Left cardiac atrium (tissue), 4 donors: ENCODE measurements around the gene CDK8. TPM values are rescaled to one million over a fixed set of nuclear protein-coding genes. Genes with fewer than 3 reads are reported as not detected.
A peak's percentile ranks its signal among the peaks of the same experiment; 100 is the strongest.

Experiments used
- ATAC-seq, 2 donors: fragments of 200-7000 bp; cut with Tn5 transposase; one replicate each; pipeline ENCODE4 v1.9.1; 2020; ENCODE audit warnings: mild to moderate bottlenecking in 2 of 2, moderate library complexity in 2 of 2
- DNase-seq: peaks from one replicate; pipeline ENCODE4 v3.0.0-alpha.2; 2020
- intact Hi-C, 2 donors: fragments of 100-400 bp; cut with DNase I; formaldehyde crosslinking; loops; one replicate each; pipeline versions ENCODE4 v1.14.1 to v1.15.1; 2022 to 2023
- long read RNA-seq: library from polyadenylated mRNA; unstranded; transcript quantifications from one replicate; pipeline ENCODE4 v2.0.0, GENCODE V29; 2021
- total RNA-seq, 2 donors: library from RNA; stranded (reverse); fragmentation: NEBNext Ultra II Directional; extraction: Animal tissue kit (Norgen Biotek cat#: 25700); gene quantifications; one replicate each; pipeline ENCODE4 v1.2.1, GENCODE V29; 2021
- donor health status: DM: no; HTN: yes; CAD: no.
- donor health status: DM: no; HTN: yes; CAD: no; lungs with severe emphysema.
- donor health status: DM: yes; HTN: yes; CAD: no.
- donor health status: Dilated cardiomyopathy.

CDK8 gene
- total RNA-seq = 10 to 100 TPM in 1 of 2 donors, 1 to 10 TPM in 1; 9.2 to 10.5 TPM
- long read RNA-seq, partial matches to known transcripts = 0 of 1 reads
- long read RNA-seq, other reads (novel, unspliced or antisense) = 1 of 1 reads

DNA sequence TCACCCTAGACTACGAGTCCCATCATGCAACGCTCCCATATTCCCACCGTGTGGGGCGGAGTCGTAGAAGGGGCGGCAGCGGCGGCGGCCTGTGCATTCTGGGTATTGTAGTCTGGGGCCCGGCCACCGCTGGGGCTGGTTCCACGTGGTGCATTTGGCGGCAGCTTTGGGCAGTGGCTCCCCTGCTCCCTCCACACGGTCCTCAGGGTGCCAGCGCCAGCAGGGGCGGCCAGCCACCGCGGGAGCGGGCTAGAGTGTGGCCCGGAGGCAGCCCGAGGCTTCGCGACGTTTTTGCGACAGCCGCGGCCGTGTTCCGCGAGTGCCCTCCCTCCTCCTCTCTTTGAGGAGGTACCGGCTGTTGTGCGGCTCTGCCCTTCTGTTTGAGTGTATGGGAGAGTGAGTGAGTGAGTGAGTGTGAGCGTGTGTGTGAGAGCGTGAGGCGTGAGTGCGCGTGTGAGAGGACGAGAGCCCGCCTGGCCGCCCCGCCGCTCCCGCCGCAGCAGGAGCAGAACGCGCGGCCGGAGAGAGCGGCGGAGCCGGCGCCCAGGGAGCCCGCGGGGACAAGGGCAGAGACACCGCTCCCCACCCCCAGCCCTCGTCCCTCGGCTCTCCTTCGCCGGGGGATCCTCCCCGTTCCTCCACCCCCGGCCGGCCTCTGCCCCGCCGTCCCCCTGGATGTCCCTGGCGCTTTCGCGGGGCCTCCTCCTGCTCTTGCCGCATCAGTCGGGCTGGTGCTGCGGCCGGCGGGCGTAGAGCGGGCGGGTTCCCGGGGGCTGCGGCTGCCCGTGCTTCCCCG lies at the start of gene CDK8:
Gene CDK8 (plus strand): TSS at position 343 of the 796 bp plus-strand sequence. CDS start 513 bp downstream, outside the sequence.
- DNase-seq (peak; percentile 94), ATAC-seq (peak; percentile 93 to 97)
- intact Hi-C loops = no loop called here

DNA sequence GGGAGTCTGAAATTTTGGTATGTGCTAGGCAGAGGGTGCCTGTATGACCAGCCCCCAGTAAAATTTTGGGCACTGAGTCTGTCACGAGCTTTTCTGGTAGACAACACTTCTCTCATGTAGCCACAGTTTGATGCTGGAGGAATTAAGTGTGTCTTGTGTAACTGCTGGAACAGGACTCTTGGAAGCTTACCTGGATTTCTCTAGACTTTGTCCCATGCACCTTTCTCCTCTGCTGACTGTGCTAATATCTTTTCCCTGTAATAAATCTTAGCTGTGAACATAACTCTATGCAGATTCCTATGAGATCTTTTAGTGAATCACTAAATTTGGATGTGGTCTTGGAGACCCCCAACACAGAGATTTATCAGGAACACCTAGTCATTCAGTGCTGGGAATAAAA lies 45.6 kb upstream of the CDK8 start:
- DNase-seq (no peak), ATAC-seq (no peak)
- intact Hi-C loops = no loop called here

DNA sequence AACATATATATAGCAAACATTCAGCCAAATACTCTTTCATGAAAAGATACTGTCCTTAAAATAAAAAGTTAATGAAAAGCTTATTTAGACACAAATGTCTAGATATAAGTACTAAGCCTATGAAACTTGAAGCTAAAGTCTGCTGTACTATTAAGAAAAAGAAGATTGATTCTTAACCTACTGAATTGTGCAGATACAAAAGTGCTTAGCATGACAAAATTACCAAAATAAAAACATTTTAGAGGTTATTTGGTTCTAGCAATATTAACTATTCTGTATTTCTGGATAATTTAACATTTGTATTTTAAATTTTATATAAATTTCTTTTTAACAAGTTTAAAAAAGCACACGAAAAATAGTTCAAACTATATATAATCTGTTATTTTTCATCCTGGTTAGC lies 40.6 kb upstream of the CDK8 start:
- intact Hi-C loops = no loop called here
- no peak for ATAC-seq
- no peak for DNase-seq

DNA sequence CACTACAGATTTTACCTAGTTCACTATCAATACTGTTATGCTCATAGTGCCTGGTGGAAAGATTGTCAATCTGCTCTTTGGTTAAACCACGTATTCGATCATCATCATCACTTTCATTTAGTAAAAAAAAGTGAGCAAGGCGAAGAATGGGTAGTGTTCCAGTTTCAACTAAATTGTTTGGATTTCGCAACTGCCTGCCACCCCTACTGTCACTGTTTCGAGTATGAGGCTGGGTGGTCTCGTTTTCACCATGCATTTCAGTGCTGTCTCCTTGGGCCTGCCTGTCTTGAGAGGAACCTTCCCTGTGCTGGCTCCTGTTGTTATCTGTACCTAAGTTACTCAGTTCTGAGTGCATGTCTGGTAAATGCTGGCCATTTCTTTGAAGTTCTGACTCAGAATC lies 39.9 kb upstream of the CDK8 start:
- ATAC-seq = no peak
- intact Hi-C loops = no loop called here
- no peak for DNase-seq

DNA sequence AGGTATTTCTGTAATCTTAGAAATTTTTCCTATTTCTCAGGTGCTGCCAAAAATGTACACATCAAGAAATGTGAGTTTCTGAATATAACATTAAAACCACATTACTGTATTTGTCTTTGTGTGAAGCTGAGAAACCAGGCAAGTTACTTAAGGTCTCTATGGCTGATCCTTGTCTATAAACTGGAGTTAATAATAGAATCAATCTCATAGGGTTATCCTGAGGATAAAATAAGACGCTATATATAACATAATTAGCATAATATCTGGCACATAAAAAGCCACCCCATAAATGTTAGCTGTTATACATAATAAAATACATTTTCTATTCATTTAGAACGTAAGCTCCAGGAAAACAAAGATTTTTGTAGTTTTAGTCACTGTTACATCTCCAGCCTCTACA lies 37.9 kb upstream of the CDK8 start:
- ATAC-seq (no peak), DNase-seq (no peak)
- intact Hi-C loops = no loop called here

DNA sequence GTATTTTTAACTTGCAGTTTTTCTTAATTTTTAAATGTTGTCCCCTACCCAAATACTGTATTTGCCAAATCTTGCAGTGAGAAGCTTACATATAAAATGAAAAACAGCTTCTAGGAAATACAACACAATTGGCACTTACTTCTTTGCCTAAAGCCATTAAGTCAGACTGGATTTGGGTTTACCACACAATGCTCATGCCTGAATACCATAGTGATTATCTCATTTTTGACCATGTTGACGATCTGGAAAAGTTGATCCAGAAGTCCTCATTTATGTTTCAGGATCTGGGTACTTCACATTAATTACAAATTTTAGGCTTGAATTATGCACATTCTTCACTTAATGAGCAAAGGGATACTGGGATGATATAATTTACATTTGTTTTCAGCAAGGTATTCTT lies 34.2 kb upstream of the CDK8 start:
- no peak for ATAC-seq
- no peak for DNase-seq
- intact Hi-C loops = no loop called here

DNA sequence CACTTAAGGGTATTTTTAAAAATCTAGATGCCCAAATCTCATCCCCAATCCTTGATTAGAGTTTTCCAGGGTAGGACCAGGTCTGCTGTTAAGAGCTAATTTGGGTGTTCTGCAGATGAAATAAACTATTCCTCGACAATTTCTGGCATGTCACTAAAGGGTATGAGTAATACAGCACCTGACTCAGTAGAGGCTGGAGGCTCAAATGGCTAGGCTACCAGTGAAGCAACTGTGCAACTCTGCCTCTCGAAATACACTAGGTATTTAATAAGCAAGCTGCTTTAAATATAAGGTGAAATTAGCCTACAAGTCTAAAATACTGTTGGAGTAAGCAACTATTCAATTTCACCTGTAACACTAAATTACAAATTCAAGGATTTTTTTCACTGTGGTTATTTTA lies 33.4 kb upstream of the CDK8 start:
- ATAC-seq (no peak), DNase-seq (no peak)
- intact Hi-C loops = no loop called here

DNA sequence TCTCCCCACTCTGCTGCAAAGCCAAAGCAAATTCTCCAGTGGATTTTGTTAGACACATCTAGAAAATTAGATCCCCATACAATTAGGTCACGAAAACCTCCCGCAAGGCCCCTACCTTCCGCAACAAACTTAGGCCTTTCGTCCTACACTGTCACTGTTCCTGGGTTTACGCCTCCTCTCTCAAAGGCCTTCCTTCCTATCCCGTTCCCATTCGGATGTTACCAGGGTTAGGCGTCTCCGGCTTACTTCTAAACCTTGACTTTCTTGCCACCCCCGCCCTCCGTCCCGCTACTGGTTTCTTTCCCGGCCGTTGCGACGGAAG lies 32.6 kb upstream of the CDK8 start:
- DNase-seq = no peak
- ATAC-seq = peak; percentile 43 to 69
- intact Hi-C loops = no loop called here

DNA sequence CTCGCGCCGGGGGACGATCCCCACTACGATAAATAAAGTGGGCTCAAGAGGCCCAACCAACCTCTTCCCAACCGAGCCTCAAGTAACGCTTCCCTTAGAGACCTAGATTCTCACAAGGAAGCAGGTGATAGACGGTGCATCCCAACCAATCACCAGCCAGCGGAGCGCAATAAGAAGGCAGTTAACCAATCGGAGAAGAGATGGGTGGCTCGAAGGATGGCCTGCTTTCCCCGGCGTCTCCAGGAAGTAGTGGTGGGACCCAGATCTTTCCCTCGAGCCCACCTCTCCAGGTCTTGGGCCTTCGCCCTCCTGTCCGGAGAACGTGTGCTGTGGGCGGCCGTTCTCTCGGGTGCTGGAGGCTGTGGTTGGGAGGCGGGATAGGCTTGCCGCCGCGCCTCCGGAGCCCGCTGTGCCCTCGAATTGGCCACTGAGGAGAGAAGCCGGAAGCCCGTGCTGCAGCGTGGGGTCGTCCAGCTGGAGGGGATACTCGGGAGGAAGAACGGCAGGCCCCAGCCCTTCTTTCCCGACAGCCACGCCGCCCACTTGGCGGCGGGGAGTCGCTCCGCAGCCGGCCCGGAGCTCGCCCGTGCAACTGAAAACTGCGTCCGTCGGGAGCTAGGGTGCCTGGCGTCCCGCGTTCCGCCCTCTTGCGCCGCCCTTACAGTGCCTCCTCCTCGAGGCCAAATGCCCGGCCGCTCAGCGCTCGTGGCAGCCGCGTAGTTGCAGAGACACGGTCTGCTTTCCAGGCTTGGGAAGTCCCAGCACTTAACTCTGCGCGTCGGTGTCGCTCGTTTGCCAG lies 32.0 kb upstream of the CDK8 start, which contains the start of gene RNF6:
Gene RNF6 (minus strand): TSS at position 594 of the 799 bp plus-strand sequence. CDS start 2,665 bp downstream, outside the sequence.
- ATAC-seq (peak; percentile 99), DNase-seq (peak; percentile 96)
- intact Hi-C loops = no loop called here

DNA sequence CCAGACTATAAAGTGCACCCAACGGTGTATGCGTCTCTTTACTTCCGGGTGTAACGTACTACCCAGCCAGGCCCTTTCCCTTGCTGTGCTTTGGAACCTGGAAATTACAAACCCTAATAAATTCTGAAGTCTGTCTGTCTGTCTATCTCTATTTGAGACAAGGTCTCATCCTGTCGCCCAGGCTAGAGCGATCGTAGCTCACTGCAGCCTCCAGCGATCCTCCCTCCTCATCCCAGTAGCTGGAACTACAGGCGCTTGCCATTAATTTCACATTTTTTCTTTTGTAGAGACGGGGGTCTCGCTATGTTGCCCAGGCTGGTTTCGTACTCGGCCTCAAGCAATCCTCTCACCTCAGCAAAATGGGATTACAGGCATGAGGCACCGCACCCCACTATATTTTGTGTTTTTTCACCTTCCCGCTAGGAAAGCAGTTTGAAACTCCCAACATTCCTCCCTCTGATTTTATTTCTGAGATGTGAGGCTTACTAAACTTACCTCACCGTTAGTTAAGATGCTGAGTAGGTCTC lies 31.3 kb upstream of the CDK8 start:
- intact Hi-C loops = no loop called here
- DNase-seq (no peak), ATAC-seq (peak; percentile 73 to 79)

DNA sequence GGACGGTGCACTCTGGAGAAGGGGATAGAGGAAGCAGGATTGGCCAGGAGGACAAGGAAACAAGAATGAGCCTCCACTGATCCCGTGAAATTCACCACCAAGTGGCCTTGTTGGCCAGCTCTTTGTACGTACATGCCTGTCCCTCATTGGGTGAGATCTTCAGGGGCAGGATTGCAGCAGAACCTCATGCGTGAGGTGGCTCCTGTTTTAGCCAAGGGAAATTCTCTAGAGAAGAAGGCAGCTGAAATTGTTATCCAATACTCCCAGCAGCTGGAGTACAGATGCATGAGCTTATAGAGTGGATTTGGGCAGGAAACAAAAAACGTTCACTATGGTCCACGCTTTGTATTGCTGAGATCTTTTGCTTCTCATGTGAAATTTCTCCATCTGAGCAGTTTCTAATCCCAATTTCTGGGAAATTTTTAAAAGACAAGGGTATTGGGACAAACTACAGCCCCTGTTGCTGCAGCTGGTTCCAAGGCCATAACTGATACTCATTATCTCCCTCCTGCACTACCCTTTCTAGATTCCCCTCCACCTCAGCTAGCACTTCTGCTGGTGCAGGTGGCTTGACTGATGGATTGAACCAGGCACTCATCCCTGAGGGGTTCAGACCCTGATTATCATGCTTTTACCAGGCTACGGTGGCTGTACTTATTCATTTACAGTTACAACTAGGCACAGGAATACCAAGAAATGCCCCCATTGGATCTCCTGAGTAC lies 27.9 kb upstream of the CDK8 start:
- no peak for DNase-seq
- ATAC-seq = no peak
- intact Hi-C loops = no loop called here

DNA sequence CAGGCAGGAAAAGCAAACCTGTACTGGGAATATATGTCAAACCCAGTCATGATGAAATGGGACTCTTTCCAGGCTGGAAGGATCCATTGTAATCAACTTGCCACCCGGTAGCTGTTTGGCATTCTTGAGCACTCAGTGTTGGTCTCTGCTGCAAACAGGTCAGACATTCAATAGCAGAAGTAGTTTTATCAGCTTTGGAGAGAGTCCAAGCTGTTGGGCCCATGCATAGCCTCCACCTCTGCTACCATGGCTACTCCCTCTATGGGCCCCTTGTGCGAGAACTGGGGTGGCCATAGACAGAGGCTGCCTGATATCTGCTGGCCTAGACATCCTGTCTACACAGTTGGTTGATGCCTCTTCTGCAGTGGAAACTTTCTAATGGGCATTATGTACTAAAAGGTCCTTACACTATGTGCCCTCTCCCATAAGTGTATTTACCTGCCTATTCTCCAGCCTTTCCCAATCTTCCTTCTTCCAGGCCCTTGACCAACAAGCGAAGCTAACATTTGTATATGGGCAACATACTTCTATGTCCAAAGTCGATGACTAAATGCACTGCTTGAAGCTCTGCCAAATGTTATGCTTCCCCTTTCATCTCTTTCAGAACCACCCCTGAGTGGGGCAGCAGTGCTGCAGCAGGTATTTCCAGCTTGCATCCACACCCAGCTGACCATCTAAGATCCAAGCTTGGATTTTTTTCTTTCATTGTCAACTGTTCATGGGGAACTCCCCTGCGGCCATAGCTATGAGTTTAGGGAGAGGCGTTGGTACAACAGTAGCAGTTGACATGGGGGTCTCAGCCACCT lies 26.6 kb upstream of the CDK8 start:
- ATAC-seq = no peak
- intact Hi-C loops = no loop called here
- no peak for DNase-seq

DNA sequence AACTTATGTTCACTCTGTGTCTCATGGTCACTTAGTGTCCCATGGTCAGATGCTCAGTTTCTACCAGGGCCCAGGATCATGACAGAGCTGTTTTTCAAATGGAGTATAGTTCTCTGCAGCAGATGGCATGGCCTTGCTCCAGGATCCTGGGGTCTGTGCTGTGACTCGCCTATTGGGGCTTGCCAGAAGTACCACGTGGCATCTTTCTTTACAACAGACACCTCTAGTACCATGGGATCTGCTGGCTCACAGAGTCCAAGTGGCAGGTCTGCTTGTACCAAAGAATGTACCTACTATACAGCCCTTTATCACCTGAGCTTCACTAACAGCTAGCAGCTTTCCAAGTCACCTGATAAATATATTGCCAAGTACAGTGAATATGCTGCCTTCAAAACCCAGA lies 25.8 kb upstream of the CDK8 start:
- DNase-seq (no peak), ATAC-seq (no peak)
- intact Hi-C loops = no loop called here

DNA sequence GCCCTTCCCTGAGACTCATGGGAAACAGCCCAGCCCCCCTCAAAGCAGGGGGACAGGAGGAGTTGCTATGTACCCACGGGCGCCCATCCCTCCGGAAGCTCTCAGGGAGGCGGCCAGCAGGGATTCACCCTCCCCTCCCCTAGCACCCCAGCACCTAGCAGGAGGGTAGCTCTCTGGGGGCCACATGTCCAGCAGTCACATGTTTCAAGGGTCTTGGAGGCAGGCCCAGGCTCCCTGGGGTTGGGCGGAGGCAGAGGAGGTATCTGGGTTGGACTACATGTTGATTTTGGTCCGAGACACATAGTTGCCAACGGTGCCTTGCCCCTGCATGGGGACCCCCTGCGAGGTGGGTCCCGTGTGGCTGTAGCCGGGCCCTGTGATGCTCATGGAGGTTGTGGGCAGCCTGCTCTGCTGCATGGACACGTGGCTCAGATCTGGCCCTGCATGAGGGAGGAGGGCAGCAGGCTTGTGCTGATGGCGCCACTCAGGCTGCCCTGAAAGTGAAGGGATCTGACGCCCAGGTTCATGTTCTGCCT lies 24.8 kb upstream of the CDK8 start:
- intact Hi-C loops = no loop called here
- DNase-seq (no peak), ATAC-seq (no peak)

DNA sequence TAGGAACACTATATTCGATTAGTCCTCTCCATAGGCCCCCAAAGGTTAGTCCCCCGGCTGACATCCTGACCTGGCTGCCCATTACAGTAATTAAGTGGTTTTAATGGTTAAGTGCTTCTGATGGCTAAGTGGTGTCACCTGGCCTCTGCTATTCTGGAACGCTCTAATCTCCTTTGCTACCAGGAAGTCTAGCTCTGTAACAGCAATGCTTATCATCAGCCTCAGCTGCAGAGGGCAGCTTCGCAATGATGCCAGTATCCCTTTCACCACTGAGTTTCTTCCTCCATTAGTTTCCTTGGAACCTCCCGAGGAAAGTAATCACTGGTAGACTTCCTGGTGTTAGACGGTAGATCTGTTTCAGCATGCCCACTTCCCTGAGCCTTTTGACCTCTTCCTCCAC lies 23.2 kb upstream of the CDK8 start:
- no peak for DNase-seq
- ATAC-seq = peak in 1 of 2 donors; percentile 59
- intact Hi-C loops = no loop called here

DNA sequence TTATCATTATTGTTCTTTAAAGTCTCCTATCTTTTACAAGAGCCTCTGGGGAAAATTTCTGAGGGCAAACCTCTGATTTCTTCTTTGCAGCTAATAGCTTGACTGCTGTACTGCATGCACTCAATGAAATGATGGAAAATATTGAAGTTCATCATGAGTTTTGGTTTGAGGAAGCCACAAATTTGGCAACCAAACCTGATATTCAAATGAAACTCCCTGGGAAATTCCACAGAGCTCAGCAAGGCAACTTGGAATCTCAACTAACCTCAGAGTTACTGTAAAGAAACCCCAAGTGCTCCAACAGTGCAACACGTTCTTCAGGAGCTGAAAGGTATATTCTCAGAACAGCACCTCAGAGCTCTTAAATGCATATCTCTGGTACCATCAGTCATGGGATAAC lies 17.6 kb upstream of the CDK8 start:
- no peak for DNase-seq
- ATAC-seq = no peak
- intact Hi-C loops = no loop called here

DNA sequence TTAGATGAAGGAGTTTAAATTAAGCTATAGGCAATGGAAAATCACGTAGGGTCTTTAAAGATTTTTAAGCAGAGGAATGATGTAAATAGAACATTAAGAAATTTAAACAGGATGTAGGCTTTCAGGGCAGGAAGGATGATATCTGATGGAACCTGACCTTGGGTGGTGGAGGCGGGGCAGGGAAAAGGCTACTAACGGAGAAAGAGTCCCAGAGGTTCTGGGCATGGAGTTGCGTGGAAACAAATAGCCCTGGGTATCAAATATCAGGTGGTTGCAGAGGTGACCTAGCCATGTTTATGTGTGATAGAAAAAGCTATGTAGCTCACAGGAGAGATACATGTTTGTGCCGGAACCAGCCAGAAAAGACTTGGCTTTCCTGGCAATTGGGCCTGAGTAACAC lies 7.8 kb upstream of the CDK8 start:
- ATAC-seq = no peak
- intact Hi-C loops = no loop called here
- no peak for DNase-seq

DNA sequence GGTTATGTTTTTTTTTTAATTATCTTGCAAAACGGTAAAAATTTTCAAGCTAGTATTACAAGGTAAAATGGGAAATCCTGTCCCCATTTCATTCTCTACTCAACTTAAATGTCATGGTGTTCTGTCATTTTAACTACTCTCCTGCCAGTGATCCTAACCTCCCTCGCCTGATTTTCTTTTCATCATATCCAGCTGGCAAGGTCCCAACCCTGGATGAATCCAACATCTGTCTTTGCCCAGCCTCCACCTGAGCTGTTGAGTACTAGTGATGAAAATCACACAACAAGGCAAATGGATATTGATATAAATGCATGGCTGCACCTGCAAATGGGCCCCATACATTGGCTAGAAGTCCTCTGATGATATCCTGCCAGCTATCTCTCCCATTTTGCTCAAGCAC lies 6.9 kb upstream of the CDK8 start:
- DNase-seq (no peak), ATAC-seq (no peak)
- intact Hi-C loops = no loop called here

DNA sequence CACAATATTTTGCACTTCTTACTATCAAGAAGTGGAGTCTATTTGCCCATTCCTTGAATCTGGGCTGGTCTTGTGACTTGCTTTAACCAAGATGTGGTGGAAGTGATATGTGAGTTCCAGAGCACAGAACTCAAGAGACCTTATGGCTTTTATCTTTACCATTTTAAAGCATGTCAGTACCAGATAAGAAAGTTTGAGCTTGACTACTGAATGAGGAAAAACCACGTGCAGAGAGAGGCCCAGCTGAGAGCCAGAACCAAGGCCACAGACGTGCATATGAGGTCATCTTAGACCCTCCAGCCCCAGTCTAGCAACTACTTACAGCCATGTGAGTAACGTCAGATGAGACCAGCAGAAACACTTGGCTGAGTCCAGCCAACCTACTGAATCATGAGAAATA lies 6.3 kb upstream of the CDK8 start:
- intact Hi-C loops = no loop called here
- DNase-seq (no peak), ATAC-seq (no peak)
